ENCODE data around the gene MBTPS2.
"Not testable (repeated sequence)": the region's sequence is repeated elsewhere in the genome, so short reads cannot be mapped to it uniquely, and the experiment has no call there.

The MBTPS2 gene

DNA sequence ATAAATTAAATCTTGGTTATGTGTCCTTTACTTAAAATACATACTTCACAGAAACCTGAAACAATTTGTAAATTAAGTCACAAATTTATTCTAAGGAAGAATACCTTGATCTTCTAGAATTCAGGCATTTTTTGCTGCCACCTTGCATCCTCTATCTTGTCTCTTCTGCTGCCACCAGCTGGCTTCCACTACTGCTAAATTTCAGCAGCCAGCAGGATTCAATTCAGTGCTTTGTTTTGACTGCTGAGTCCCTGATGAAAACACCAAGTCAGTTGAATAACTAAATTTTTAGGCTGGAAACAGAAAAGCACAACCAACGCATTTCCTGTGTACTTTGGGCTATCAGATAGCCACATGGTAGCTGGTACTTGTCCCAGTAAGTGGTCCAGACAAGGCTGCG lies 2.4 kb upstream of the MBTPS2 start:
- ATAC-seq (replicated peaks) (no peak), DNase-seq (no peak)
- Mint-ChIP-seq H3K27me3 (peaks cover 0 to 7% of the 10 kb centered on the region in 2 donors), H3K36me3 (peaks cover 0 to 3% of the 10 kb centered on the region in 2 donors), H3K4me1 (peaks cover 0 to 2% of the 10 kb centered on the region in 2 donors), H3K27ac (no peak overlapping the region), H3K9me3 (no peaks in the 10 kb centered on the region), H3K4me3 (no peak overlapping the region)

DNA sequence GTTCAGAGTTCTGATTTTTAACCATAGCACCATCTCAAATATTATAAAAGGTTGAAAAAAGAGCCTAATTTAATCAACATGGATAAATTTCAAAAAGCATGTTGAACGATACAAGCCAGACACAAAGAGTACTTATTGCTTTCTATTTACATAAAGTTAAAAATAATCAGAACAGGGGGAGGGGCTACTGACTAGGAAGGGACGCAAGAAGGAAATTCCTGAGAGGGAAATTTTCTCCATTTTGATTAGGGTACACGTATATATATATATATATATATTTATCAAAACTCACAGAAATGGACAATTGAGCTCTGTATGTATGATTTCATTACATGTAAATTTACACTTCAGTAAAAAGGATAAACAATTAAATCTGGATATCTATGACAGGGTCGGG lies 482 bp upstream of the MBTPS2 start:
- ATAC-seq (replicated peaks) (peak; percentile 21 to 28), DNase-seq (no peak)
- H3K4me1 Mint-ChIP-seq = no peaks in the 10 kb centered on the region
- H3K27me3 Mint-ChIP-seq = no peaks in the 10 kb centered on the region
- no peaks in the 10 kb centered on the region for H3K9me3 Mint-ChIP-seq
- peaks cover 3% of the 10 kb centered on the region in 2 donors for H3K36me3 Mint-ChIP-seq
- H3K4me3 Mint-ChIP-seq = peak overlapping the region; percentile 87 to 90
- peak overlapping the region; percentile 96 for H3K27ac Mint-ChIP-seq

DNA sequence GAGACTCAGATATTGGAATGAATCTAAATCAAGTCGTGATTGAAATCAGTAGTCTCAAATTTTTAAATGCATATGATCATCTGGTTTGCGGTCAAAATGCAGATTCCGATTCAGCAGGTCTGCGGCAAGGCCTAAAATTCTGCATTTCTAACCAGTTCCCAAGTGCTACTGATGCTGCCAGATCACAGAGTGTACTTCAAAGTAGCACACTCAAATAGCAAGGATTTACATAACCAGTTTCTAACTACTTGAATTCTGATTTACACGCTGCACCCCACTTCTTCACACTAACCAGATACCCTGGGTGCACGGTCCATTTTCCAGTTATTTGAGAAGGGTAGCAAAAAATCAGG lies 752 bp downstream of the MBTPS2 start:
- peak overlapping the region; percentile 87 to 90 for H3K4me3 Mint-ChIP-seq
- DNase-seq (no peak), ATAC-seq (replicated peaks) (peak; percentile 31 to 39)
- H3K4me1 Mint-ChIP-seq = no peaks in the 10 kb centered on the region
- peaks cover 0 to 2% of the 10 kb centered on the region in 2 donors for H3K9me3 Mint-ChIP-seq
- H3K27me3 Mint-ChIP-seq = no peaks in the 10 kb centered on the region
- H3K27ac Mint-ChIP-seq = peak overlapping the region; percentile 96
- peaks cover 5 to 7% of the 10 kb centered on the region in 2 donors for H3K36me3 Mint-ChIP-seq

DNA sequence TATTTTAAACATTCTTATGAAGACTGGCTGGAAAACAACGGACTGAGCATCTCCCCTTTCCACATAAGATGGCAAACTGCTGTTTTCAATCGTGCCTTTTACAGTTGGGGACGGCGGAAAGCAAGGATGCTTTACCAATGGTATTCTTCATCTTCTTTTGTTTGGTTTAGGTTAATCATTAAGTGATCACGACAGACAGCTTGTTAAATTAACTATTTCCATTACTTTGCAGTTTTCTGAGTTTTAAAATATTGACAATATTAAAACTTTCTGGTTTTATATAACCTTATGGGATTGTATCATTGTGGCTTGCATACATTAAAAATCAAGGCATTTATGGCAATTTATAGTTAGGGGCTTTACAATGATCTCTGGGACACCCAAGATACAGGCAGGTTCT lies 3.8 kb downstream of the MBTPS2 start:
- no peak for ATAC-seq (replicated peaks)
- Mint-ChIP-seq H3K4me3 (no peak overlapping the region), H3K27ac (no peak overlapping the region), H3K4me1 (no peaks in the 10 kb centered on the region), H3K36me3 (peaks cover 7 to 11% of the 10 kb centered on the region in 2 donors), H3K9me3 (peaks cover 0 to 3% of the 10 kb centered on the region in 2 donors), H3K27me3 (no peaks in the 10 kb centered on the region)
- no peak for DNase-seq

DNA sequence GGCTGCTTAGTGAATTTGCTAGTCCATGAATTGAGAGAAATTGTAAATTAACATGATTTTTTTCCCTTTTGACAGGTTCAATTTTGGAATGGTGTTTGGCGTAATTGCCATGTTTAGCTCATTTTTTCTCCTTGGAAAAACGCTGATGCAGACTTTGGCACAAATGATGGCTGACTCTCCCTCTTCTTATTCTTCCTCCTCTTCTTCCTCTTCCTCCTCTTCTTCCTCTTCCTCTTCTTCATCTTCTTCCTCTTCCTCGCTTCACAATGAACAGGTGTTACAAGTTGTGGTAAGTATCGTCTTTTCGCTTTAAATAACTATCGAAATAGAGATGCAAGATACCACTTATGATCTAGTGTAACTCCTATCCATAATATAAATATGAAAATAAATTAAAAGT lies 5.7 kb downstream of the MBTPS2 start:
- Mint-ChIP-seq H3K27me3 (no peaks in the 10 kb centered on the region), H3K9me3 (peaks cover 0 to 3% of the 10 kb centered on the region in 2 donors), H3K27ac (no peak overlapping the region), H3K4me3 (no peak overlapping the region), H3K36me3 (peaks cover 7 to 11% of the 10 kb centered on the region in 2 donors), H3K4me1 (no peaks in the 10 kb centered on the region)
- no peak for ATAC-seq (replicated peaks)
- no peak for DNase-seq

DNA sequence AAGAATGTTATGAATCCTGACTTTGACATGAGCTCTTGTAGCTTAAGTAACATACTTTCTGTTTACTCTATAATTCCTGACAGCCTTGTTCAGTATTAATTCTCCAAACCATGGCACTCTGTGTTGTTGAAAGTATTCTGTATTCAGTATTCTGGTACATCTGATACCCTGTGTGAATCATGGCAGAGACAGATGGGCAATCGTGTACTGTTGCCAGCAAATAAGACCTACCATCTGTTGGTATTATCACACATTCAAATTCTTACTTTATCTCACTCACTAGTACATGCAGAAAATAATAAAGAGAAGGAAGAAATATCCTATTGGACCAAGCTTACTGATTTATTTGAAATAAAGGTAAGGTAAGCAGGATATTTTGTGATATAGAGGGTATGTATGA lies 7.9 kb downstream of the MBTPS2 start:
- Mint-ChIP-seq H3K4me3 (no peak overlapping the region), H3K9me3 (peaks cover 0 to 3% of the 10 kb centered on the region in 2 donors), H3K4me1 (no peaks in the 10 kb centered on the region), H3K27me3 (no peaks in the 10 kb centered on the region), H3K27ac (no peak overlapping the region), H3K36me3 (peaks cover 10 to 13% of the 10 kb centered on the region in 2 donors)
- ATAC-seq (replicated peaks) (no peak), DNase-seq (no peak)

DNA sequence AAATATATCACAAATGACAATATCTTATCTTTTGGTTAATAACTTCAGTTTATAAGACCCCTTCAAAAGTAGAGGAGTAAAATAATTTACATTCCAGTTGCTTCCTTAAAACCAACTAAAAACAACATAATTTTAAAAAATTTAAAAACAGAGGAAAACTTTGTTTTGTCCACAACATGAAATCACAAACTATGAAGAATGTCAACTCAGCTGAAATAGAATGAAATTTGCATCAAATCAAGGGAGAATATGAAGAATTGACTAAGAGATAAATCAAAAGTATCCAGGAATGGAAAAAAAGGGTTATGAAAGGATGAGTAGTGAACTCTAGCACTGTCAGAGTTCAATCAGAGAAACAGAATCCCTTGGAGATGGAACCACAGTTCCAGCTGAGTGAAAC lies 14.2 kb downstream of the MBTPS2 start:
- Mint-ChIP-seq H3K4me3 (no peak overlapping the region), H3K27me3 (no peaks in the 10 kb centered on the region), H3K36me3 (peaks cover 16 to 32% of the 10 kb centered on the region in 2 donors), H3K4me1 (no peaks in the 10 kb centered on the region), H3K9me3 (peaks cover 0 to 6% of the 10 kb centered on the region in 2 donors), H3K27ac (no peak overlapping the region)
- DNase-seq = no peak
- ATAC-seq (replicated peaks) = no peak

DNA sequence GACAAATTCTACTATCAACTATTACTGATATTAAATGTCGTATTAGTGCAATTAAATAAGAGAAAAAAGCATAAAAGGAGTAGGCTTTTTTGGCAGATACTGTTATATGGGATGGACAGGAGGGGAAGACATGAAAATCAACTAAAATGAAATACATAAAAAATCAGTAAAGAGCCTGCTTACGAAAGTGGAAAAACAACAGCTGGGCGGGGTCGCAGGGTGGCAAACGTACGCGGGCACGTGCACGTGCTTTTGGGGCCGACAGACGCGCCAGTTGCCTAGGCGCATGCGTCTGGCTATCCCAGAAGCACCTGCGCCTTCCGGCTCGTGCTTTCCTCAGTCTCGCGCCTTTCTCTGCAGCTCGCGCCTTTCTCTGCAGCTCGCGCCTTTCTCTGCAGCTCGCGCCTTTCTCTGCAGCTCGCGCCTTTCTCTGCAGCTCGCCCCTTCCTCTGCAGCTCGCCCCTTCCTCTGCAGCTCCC lies 16.6 kb downstream of the MBTPS2 start, which contains the start of gene YY2:
TSS of gene YY2 (plus strand) at position 51 of the 479 bp plus-strand sequence. CDS start 498 bp downstream, outside the sequence.
- no peak within 1 kb of the TSS for H3K4me3 Mint-ChIP-seq
- peaks cover 0 to 6% of the 10 kb centered on the region in 2 donors for H3K9me3 Mint-ChIP-seq
- no peaks in the 10 kb centered on the region for H3K4me1 Mint-ChIP-seq
- H3K27ac Mint-ChIP-seq = peak within 1 kb of the TSS; percentile 47
- no peaks in the 10 kb centered on the region for H3K27me3 Mint-ChIP-seq
- DNase-seq (no peak), ATAC-seq (replicated peaks) (no peak)
- peaks cover 17 to 32% of the 10 kb centered on the region in 2 donors for H3K36me3 Mint-ChIP-seq

DNA sequence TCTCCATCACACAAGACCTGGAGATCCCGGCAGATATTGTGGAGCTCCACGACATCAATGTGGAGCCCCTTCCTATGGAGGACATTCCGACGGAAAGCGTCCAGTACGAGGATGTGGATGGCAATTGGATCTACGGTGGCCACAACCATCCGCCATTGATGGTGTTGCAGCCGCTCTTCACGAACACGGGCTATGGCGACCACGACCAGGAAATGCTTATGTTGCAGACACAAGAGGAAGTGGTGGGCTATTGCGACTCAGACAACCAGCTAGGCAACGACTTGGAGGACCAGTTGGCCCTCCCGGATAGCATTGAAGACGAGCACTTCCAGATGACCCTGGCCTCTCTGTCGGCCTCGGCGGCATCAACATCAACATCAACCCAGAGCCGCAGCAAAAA lies 17.1 kb downstream of the MBTPS2 start:
- ATAC-seq (replicated peaks) (no peak), DNase-seq (no peak)
- Mint-ChIP-seq H3K27ac (peak overlapping the region; percentile 47), H3K27me3 (no peaks in the 10 kb centered on the region), H3K4me3 (no peak overlapping the region), H3K4me1 (no peaks in the 10 kb centered on the region), H3K36me3 (peaks cover 15 to 29% of the 10 kb centered on the region in 2 donors), H3K9me3 (peaks cover 0 to 6% of the 10 kb centered on the region in 2 donors)

DNA sequence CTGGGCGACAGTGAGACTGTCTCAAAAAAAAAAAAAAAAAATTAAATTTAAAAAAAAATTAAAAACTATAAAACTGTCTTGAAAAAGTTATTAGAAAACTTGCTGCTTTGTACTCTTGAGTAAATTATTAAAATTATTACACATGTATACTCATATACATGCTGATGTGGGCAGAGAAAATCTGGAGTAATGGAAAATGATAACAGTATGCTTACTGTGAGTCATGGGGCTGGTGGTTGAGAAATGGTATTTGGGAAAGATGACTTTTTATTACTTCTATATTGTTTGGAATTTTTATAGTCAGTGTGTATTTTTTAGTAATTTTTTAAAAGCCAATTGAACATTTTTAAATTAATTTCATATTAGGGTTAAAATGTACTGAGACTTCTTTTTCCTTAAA lies 23.8 kb downstream of the MBTPS2 start:
- H3K36me3 Mint-ChIP-seq = peaks cover 9 to 12% of the 10 kb centered on the region in 2 donors
- ATAC-seq (replicated peaks) (no peak), DNase-seq (no peak)
- no peak overlapping the region for H3K27ac Mint-ChIP-seq
- no peaks in the 10 kb centered on the region for H3K27me3 Mint-ChIP-seq
- no peaks in the 10 kb centered on the region for H3K4me1 Mint-ChIP-seq
- no peaks in the 10 kb centered on the region for H3K9me3 Mint-ChIP-seq
- no peak overlapping the region for H3K4me3 Mint-ChIP-seq

DNA sequence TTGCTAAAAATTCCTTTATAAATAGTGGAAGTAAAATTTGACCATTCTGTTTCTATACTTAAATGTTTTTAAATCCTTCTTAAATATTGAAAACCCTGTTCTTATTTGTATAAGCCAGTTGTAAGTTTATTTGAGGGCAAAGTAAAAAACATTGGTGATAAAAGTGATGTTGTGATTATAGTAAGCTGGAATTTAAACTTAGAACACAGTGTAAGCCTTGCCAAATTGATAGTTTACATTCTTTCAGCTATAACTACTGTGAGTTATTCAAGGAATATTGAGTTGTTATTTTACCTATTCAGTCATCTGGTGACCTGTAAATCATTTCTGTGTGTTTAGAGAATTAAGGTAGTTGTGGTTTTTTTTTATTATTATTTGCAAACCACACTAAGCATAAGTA lies 26.0 kb downstream of the MBTPS2 start:
- Mint-ChIP-seq H3K27ac (no peak overlapping the region), H3K27me3 (no peaks in the 10 kb centered on the region), H3K36me3 (peaks cover 6 to 10% of the 10 kb centered on the region in 2 donors), H3K4me1 (no peaks in the 10 kb centered on the region), H3K4me3 (no peak overlapping the region), H3K9me3 (no peaks in the 10 kb centered on the region)
- DNase-seq (no peak), ATAC-seq (replicated peaks) (no peak)

DNA sequence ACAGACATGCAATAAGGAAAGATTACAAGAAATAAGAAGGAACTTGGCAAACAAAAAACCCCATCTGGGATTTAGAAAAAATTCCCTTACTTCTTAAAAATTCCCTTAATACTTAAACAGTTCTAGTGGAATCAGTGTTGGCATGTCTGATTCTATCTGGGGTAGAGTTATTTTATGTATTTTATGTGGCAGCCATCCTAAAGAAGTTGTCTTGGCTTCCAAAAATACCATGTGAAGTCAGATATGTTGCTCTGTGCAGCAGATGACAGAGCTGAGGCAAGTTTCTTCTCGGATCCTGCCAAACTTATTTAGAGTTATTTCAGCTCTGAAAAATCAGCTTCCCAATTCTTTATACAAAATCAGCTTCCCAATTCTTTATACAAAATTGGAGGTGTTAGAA lies 31.1 kb downstream of the MBTPS2 start:
- peaks cover 0 to 8% of the 10 kb centered on the region in 2 donors for H3K36me3 Mint-ChIP-seq
- no peak overlapping the region for H3K27ac Mint-ChIP-seq
- DNase-seq (no peak), ATAC-seq (replicated peaks) (no peak)
- H3K9me3 Mint-ChIP-seq = no peaks in the 10 kb centered on the region
- H3K4me3 Mint-ChIP-seq = no peak overlapping the region
- H3K27me3 Mint-ChIP-seq = no peaks in the 10 kb centered on the region
- no peaks in the 10 kb centered on the region for H3K4me1 Mint-ChIP-seq

DNA sequence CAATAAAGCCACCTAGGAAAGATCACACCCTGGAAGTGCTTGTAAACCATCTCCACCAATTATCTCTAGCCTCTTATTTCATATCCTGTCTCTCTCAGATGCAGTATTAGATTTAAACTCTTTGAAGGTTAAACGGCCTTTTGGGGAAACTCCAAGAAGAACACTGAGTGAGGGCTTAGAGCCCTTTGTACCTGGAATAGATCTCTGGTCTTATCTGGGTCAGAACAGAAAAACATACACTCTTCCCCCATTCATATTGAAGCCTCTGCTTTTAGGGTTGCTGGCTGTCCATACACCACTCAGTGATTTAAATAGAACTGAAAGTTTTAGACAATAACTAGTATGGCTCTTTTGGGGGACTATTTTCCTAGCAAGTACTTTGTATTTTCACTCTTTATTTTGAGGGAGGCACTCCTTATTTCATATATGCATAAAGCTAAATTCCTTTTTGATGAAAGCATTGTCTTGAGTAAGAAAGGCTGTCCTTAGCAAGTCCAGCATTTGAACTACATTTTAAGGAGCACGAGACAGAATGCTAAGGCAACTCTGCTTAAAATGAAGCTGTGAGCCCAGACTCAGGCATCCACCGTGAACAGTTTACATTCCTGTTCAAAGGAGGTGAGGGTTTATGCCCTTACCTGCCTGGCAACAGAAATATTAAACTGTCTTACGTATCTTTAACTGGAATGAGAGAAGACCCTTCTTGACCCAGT lies 33.8 kb downstream of the MBTPS2 start:
- Mint-ChIP-seq H3K27me3 (no peaks in the 10 kb centered on the region), H3K4me3 (no peak overlapping the region), H3K4me1 (no peaks in the 10 kb centered on the region), H3K27ac (no peak overlapping the region), H3K36me3 (peaks cover 0 to 5% of the 10 kb centered on the region in 2 donors), H3K9me3 (no peaks in the 10 kb centered on the region)
- DNase-seq = no peak
- no peak for ATAC-seq (replicated peaks)

DNA sequence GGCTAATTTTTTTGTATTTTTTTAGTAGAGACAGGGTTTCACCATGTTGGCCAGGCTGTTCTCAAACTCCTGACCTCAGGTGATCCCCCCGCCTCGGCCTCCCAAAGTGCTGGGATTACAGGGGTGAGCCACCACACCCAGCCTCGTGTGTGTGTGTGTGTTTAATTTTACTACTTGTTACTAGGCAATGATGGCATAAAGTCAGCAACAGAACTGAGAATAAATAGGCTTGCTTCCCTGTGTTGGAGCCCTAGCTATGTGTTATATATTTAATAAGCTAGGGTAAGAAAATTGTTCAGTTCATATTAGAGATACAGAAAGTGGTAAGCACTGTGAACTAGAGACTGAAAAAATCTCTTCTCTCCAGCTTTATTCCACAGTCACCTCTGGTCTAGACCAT lies 34.8 kb downstream of the MBTPS2 start:
- not testable (repeated sequence) for H3K4me1 Mint-ChIP-seq; H3K4me3 Mint-ChIP-seq; H3K36me3 Mint-ChIP-seq; H3K9me3 Mint-ChIP-seq; H3K27ac Mint-ChIP-seq; DNase-seq; H3K27me3 Mint-ChIP-seq; ATAC-seq (replicated peaks)

DNA sequence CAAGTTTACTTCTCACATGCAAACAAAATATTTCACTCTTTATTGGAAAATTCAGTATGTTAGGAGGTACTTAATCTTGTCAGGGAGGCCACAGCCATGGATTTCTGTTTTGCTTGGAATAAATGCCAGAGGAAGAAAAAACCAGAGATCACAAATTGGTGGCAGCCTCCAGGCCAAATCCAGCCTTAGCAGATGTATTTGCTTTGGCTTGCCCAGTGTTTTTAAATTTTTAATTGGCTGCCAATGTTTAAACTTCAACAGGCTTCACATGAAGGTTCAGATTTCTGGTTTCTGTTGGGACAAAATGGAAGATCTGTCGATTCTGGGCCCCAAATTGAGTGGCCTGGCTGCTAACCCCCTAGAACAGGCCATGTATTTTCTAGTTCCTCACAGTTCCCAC lies 35.6 kb downstream of the MBTPS2 start:
- Mint-ChIP-seq H3K27me3 (no peaks in the 10 kb centered on the region), H3K27ac (no peak overlapping the region), H3K36me3 (peaks cover 0 to 3% of the 10 kb centered on the region in 2 donors), H3K9me3 (no peaks in the 10 kb centered on the region), H3K4me3 (no peak overlapping the region), H3K4me1 (no peaks in the 10 kb centered on the region)
- ATAC-seq (replicated peaks) = no peak
- DNase-seq = no peak

Data from stimulated activated naive B cell treated with anti-CD40 and anti-IgM and Interleukin-4, amounts not matched to agents 10 μg/mL and 1 μg/mL and 100 μg/mL, for 72 hours (primary cell).